Spleen (tissue), 11 donors: ENCODE measurements around the gene PANX2. TPM values are rescaled to one million over a fixed set of nuclear protein-coding genes. Genes with fewer than 3 reads are reported as not detected.

ENCODE experiments used
- DNase-seq: peaks from one replicate; pipeline ENCODE4 v3.0.0-alpha.2; 2020
- H3K27ac ChIP-seq, 8 donors: fragments of 200-600 bp; sonication (generic) in 7 of 8; 1 replicate in 4 of 8; 2 replicates in 4 of 8; pipeline versions ENCODE4 v1.5.0 to v1.8.0; 2016 to 2021; ENCODE audit warnings: inconsistent platforms in 4 of 8, mild to moderate bottlenecking in 4 of 8, moderate library complexity in 1 of 8
- H3K27me3 ChIP-seq, 7 donors: fragments of 200-600 bp; sonication (generic) in 6 of 7; replicated peaks in 1 of 7; 1 replicate in 4 of 7; 2 replicates in 3 of 7; pipeline versions ENCODE4 v1.5.0 to v1.8.0; 2016 to 2021; ENCODE audit warnings: inconsistent platforms in 3 of 7, mild to moderate bottlenecking in 1 of 7
- H3K36me3 ChIP-seq, 6 donors: fragments of 200-600 bp; sonication (generic) in 5 of 6; 1 replicate in 4 of 6; 2 replicates in 2 of 6; pipeline versions ENCODE4 v1.5.0 to v1.8.0; 2016 to 2021; ENCODE audit warnings: inconsistent platforms in 2 of 6
- H3K4me1 ChIP-seq, 6 donors: fragments of 200-600 bp; sonication (generic) in 5 of 6; 1 replicate in 3 of 6; 2 replicates in 3 of 6; pipeline versions ENCODE4 v1.5.0 to v1.8.0; 2016 to 2021; ENCODE audit warnings: inconsistent platforms in 3 of 6
- H3K4me3 ChIP-seq, 8 donors: fragments of 200-600 bp; sonication (generic) in 7 of 8; 1 replicate in 4 of 8; 2 replicates in 4 of 8; pipeline versions ENCODE4 v1.5.0 to v1.8.0; 2016 to 2021; ENCODE audit warnings: inconsistent platforms in 4 of 8, mild to moderate bottlenecking in 4 of 8, moderate library complexity in 2 of 8
- H3K9me3 ChIP-seq, 8 donors: fragments of 200-600 bp; sonication (generic) in 7 of 8; 1 replicate in 4 of 8; 2 replicates in 4 of 8; pipeline versions ENCODE4 v1.5.0 to v1.8.0; 2016 to 2021; ENCODE audit warnings: inconsistent platforms in 4 of 8
- POLR2A ChIP-seq, 3 donors: fragments of 450-650 bp; IDR thresholded peaks; one replicate each; pipeline ENCODE4 v1.5.1; 2017; ENCODE audit warnings: antibody characterized with exemption in 3 of 3, mild to moderate bottlenecking in 1 of 3
- POLR2AphosphoS5 ChIP-seq, 3 donors: sonication (generic); formaldehyde crosslinking; IDR thresholded peaks; one replicate each; pipeline ENCODE4 v1.5.1; 2017; ENCODE audit warnings: antibody characterized with exemption in 3 of 3
- WGBS, 5 donors: extraction: QIAGEN DNeasy Blood & Tissue Kit in 3 of 5; methylation state at CpG; one replicate each; pipeline versions ENCODE4 v1.1.5 to v1.1.7; 2013 to 2018; 5-methylcytosine and 5-hydroxymethylcytosine counted together
- intact Hi-C: fragments of 100-400 bp; cut with DNase I; formaldehyde crosslinking; loops from one replicate; pipeline ENCODE4 v1.15.0; 2023; ENCODE audit warnings: low total_unique reads
- polyA plus RNA-seq, 3 donors: library from polyadenylated mRNA; stranded (reverse); fragments of 200-250 nt; gene quantifications; one replicate each; pipeline ENCODE4 v1.2.1, GENCODE V29; 2013
- total RNA-seq, 7 donors: library from RNA; depleted of rRNA in 3 of 7; stranded (reverse); fragments of >200 nt in 3 of 7; fragmentation: NEBNext Ultra II Directional in 4 of 7; extraction: Animal tissue kit (Norgen Biotek cat#: 25700) in 4 of 7; gene quantifications; one replicate each; pipeline versions ENCODE4 v1.1.0 to v1.2.1, GENCODE V29; 2016 to 2021
- TF ChIP-seq, protein P1 (sequence below), 11 experiments: fragments of 200-600 bp in 7 of 11; fragments of 450-650 bp in 4 of 11; sonication (generic) in 4 of 11; IDR thresholded peaks in 8 of 11; conservative IDR thresholded peaks in 3 of 11; 1 replicate in 7 of 11; 2 replicates in 4 of 11; pipeline versions ENCODE4 v1.4.0 to v1.8.0; 2016 to 2021; ENCODE audit warnings: antibody characterized with exemption in 11 of 11, inconsistent platforms in 4 of 11, mild to moderate bottlenecking in 1 of 11
- donor health status: healthy with polysubstance abuse.
- donor health status: DM: no; HTN: no; CAD: no; lungs with moderate emphysema.
- donor health status: DM: no; HTN: no; CAD: no.
- donor health status: Bipolar disorder and iron deficiency.
- donor health status: healthy.
- donor health status: DM: no; HTN: no; CAD: no.
- donor health status: DM: yes; HTN: yes; CAD: no.

PANX2 gene
- total and polyA plus RNA-seq, 10 donors = 0.11 to 4.6 (median 1.6) TPM

DNA sequence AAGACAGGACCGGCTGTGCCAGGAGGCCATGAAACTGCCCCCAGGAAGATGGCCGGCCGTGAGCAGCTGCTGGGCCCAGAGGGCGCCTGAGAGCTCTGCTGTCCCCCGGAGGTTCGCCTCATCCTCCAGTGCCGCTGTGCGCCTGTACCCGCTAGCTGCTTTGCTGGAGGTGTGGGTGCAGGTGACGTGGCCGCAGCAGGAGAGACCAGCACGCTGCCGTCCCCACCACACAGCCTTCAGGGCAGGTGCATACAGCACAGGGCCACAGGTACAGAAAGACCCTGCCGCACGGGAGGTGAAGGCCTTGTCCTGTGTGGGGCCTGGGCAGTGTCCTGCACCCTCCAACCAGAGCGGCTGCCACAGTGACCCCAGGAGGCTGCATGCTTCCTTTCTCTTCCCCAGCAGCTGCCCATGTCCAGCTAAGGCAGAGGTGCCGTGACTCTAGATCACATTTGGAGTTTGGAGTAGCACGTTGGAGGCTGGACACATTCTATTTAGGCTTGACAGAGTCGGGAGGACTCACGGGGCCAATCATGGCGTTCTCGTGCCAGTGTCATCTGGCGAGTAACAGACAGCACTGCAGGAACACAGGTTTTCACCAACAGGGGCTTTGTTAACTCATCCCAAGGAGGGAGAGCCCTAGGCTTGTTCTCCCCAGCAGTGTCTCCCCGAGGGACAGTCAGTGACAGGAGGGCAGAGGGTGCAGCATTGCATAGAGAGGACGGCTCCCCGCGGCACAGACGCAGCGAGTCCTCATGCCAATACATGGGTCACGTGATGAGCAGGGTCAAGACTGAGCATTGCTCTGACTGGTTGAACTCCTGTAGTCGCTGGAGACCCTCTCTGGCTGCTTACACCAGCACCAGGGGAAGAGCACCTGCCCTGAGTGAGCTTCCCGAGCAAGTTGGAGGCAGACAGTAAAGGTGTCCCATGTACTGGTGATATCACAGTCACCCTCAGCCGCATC, 18.7 kb upstream of the PANX2 start:
- Histone ChIP-seq H3K9me3 (no peaks in the 10 kb centered on the region), H3K4me1 (peaks cover 0 to 22% (median 7%) of the 10 kb centered on the region in 6 donors), H3K36me3 (no peaks in the 10 kb centered on the region), H3K27ac (no peak overlapping the region), H3K4me3 (no peak overlapping the region), H3K27me3 (peaks cover 0 to 12% (median 0%) of the 10 kb centered on the region in 7 donors)
- intact Hi-C loops = loop anchor here (5.0 kb wide), 1 partner anchor 55 kb away; no protein-coding TSS in a partner anchor
- whole genome bisulfite sequencing, 5 donors = 77 to 90% (median 87%) methylated on average over 14 to 33 of the region's 33 CpGs
- TF ChIP-seq POLR2A (IDR thresholded peaks at IDR 0.05) (no peak), POLR2AphosphoS5 (IDR thresholded peaks at IDR 0.05) (no peak)
- TF ChIP-seq, protein P1, sequence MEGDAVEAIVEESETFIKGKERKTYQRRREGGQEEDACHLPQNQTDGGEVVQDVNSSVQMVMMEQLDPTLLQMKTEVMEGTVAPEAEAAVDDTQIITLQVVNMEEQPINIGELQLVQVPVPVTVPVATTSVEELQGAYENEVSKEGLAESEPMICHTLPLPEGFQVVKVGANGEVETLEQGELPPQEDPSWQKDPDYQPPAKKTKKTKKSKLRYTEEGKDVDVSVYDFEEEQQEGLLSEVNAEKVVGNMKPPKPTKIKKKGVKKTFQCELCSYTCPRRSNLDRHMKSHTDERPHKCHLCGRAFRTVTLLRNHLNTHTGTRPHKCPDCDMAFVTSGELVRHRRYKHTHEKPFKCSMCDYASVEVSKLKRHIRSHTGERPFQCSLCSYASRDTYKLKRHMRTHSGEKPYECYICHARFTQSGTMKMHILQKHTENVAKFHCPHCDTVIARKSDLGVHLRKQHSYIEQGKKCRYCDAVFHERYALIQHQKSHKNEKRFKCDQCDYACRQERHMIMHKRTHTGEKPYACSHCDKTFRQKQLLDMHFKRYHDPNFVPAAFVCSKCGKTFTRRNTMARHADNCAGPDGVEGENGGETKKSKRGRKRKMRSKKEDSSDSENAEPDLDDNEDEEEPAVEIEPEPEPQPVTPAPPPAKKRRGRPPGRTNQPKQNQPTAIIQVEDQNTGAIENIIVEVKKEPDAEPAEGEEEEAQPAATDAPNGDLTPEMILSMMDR (IDR thresholded peaks at IDR 0.05 in 8 of 11, conservative IDR thresholded peaks at IDR 0.05 in 3 of 11) = no peak
- DNase-seq = no peak

DNA sequence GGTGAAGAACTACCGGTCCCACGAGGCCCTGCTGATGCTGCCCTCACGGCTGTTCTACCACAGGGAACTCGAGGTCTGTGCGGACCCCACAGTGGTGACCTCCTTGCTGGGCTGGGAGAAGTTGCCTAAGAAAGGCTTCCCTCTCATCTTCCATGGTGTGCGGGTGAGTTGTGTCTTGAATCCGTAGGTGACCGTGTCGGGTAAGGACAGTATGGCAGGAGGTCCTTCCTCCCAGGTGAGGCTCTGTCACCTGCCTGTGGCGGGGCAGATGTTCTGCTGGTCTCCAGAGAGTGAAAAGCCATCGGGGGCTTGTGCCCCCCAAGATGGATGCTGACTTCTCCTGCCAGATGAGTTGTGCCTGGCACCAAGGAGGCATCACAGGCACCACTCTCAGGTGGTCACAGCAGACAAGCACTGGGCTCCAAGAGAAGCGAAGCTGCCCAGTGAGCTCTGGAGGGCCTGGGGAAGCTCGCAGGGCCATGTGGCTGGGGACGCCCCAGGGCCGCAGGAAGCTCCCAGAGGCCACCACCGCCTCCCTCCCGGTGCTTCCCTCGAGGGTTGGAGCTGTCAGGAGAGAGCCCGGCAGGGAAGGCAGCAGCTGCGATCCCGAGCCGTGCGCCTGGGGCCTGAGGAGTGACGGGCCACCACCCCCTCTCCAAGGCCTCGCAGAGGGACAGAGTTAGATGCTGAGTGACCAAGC, 17.3 kb upstream of the PANX2 start:
- Histone ChIP-seq H3K4me3 (no peak overlapping the region), H3K9me3 (no peaks in the 10 kb centered on the region), H3K4me1 (peaks cover 0 to 12% (median 6%) of the 10 kb centered on the region in 6 donors), H3K36me3 (no peaks in the 10 kb centered on the region), H3K27ac (no peak overlapping the region), H3K27me3 (peaks cover 0 to 17% (median 0%) of the 10 kb centered on the region in 7 donors)
- 82 to 89% (median 82%) methylated on average over 21 to 25 of the region's 25 CpGs for WGBS, 5 donors
- intact Hi-C loops = loop anchor here (5.0 kb wide), 1 partner anchor 54 kb away; no protein-coding TSS in a partner anchor
- TF ChIP-seq, protein P1 (IDR thresholded peaks at IDR 0.05 in 8 of 11, conservative IDR thresholded peaks at IDR 0.05 in 3 of 11) = no peak
- no peak for TF ChIP-seq POLR2AphosphoS5 (IDR thresholded peaks at IDR 0.05)
- TF ChIP-seq POLR2A (IDR thresholded peaks at IDR 0.05) = no peak
- no peak for DNase-seq

- Histone ChIP-seq H3K27ac (no peak overlapping the region), H3K4me3 (no peak overlapping the region), H3K9me3 (no peaks in the 10 kb centered on the region), H3K4me1 (peaks cover 0 to 7% (median 6%) of the 10 kb centered on the region in 6 donors), H3K27me3 (peaks cover 0 to 22% (median 0%) of the 10 kb centered on the region in 7 donors), H3K36me3 (no peaks in the 10 kb centered on the region)
- TF ChIP-seq POLR2AphosphoS5 (IDR thresholded peaks at IDR 0.05) = no peak
- TF ChIP-seq, protein P1 (IDR thresholded peaks at IDR 0.05 in 8 of 11, conservative IDR thresholded peaks at IDR 0.05 in 3 of 11) = no peak
- no peak for TF ChIP-seq POLR2A (IDR thresholded peaks at IDR 0.05)
- no peak for DNase-seq
- intact Hi-C loops = loop anchor here (5.0 kb wide), 1 partner anchor 54 kb away; no protein-coding TSS in a partner anchor
- 90 to 98% (median 90%) methylated on average over 7 of the region's 7 CpGs for WGBS, 5 donors
Measured at GRCh38 chr22:50153756-50154140, 16.8 kb upstream of the PANX2 start.
